PC-9 (cell line): Measurements from ENCODE around the gene ITPR3.

Experiments
- EZH2 ChIP-seq: fragments of 200-600 bp; sonication (generic); IDR thresholded peaks from 2 replicates; pipeline ENCODE4 v1.8.0; 2017; ENCODE audit warnings: antibody characterized with exemption, low read depth
- TF ChIP-seq, protein P1 (sequence below): fragments of 200-600 bp; sonication (generic); conservative IDR thresholded peaks from 2 replicates; pipeline ENCODE4 v1.6.1; 2017; ENCODE audit warnings: mixed run types, antibody characterized with exemption, mild to moderate bottlenecking, moderate library complexity

DNA sequence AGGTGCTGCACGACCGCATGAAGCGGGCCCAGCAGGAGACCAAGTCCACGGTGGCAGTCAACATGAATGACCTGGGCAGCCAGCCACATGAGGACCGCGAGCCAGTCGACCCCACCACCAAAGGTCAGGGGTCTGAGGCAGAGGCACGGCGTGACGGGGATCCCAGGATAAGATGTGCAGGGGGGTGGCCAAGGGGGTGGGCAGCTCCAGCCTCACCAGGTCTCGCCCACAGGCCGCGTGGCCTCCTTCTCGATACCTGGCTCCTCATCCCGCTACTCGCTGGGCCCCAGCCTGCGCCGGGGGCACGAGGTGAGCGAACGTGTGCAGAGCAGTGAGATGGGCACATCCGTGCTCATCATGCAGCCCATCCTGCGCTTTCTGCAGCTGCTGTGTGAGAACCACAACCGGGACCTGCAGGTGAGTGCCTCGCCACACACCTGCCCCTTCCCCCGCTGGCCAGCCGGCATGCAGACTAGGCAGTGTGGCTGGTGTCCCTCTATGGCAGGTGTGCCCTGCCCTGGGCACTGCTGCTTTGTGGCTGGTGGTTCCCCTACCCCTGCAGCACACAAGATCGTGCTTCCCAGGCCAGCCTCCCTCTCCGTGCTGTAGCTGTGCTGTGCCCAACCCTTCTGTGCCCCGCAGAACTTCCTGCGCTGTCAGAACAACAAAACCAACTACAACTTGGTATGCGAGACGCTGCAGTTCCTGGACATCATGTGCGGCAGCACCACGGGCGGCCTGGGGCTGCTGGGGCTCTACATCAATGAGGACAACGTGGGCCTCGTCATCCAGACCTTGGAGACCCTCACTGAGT is 64.5 kb downstream of the ITPR3 start:
- TF ChIP-seq, protein P1, sequence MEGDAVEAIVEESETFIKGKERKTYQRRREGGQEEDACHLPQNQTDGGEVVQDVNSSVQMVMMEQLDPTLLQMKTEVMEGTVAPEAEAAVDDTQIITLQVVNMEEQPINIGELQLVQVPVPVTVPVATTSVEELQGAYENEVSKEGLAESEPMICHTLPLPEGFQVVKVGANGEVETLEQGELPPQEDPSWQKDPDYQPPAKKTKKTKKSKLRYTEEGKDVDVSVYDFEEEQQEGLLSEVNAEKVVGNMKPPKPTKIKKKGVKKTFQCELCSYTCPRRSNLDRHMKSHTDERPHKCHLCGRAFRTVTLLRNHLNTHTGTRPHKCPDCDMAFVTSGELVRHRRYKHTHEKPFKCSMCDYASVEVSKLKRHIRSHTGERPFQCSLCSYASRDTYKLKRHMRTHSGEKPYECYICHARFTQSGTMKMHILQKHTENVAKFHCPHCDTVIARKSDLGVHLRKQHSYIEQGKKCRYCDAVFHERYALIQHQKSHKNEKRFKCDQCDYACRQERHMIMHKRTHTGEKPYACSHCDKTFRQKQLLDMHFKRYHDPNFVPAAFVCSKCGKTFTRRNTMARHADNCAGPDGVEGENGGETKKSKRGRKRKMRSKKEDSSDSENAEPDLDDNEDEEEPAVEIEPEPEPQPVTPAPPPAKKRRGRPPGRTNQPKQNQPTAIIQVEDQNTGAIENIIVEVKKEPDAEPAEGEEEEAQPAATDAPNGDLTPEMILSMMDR: no peak
- TF ChIP-seq EZH2: no peak
